IPS DF 6.9 (cell line): ENCODE data around the gene MGAT3.

Source experiments
- DNase-seq: peaks from one replicate; pipeline ENCODE4 v3.0.0-alpha.2; 2013; ENCODE audit warnings: low read depth, low spot score
- H3K27ac ChIP-seq: one replicate; pipeline ENCODE4 v1.5.1; 2013; ENCODE audit warnings: low read length, control low read depth
- H3K27me3 ChIP-seq: 2 replicates; pipeline ENCODE4 v1.6.1; 2013; ENCODE audit warnings: mild to moderate bottlenecking, low read length; ENCODE audit not compliant: control insufficient read depth, insufficient read depth
- H3K36me3 ChIP-seq: 2 replicates; pipeline ENCODE4 v1.6.1; 2013; ENCODE audit warnings: low read length; ENCODE audit not compliant: control insufficient read depth, insufficient read depth
- H3K4me1 ChIP-seq: 2 replicates; pipeline ENCODE4 v1.6.1; 2013; ENCODE audit warnings: low read length; ENCODE audit not compliant: control insufficient read depth, insufficient read depth
- H3K4me3 ChIP-seq: 2 replicates; pipeline ENCODE4 v1.5.1; 2013; ENCODE audit warnings: mild to moderate bottlenecking, low read length
- H3K9me3 ChIP-seq: 2 replicates; pipeline ENCODE4 v1.6.1; 2013; ENCODE audit warnings: low read length, inconsistent platforms; ENCODE audit not compliant: control insufficient read depth, insufficient read depth
- WGBS: extraction: QIAGEN DNeasy Blood & Tissue Kit; methylation state at CpG from one replicate; pipeline ENCODE4 v1.1.7; 2013; ENCODE audit warnings: mixed read lengths, missing lambda C conversion rate; ENCODE audit not compliant: insufficient read length, insufficient coverage; 5-methylcytosine and 5-hydroxymethylcytosine counted together

MGAT3 gene

DNA sequence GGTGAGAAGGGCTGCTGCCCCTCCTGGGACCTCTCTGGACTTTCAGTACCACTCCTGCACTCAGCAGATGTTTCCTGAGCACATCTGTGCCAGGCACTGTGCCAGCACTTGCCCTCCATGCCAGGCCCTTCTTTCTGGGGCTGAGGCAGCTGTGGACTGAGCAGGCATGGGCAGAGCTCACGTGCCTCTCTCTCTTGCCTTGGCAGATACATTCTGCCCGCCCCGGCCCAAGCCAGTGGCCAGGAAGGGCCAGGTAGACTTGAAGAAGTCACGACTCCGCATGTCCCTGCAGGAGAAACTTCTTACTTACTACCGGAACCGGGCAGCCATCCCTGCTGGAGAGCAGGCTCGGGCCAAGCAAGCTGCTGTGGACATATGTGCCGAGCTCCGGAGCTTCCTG, 55.2 kb downstream of the MGAT3 start:
- Histone ChIP-seq H3K9me3 (no peaks in the 10 kb centered on the region), H3K4me1 (no peaks in the 10 kb centered on the region), H3K36me3 (peaks cover 33% of the 10 kb centered on the region), H3K4me3 (no peak overlapping the region), H3K27ac (no peak overlapping the region), H3K27me3 (peaks cover 30% of the 10 kb centered on the region)
- DNase-seq, result no peak
- no CpG with 5 or more reads among the region's 10 CpGs for WGBS

GRCh38 chr22:39513791-39514190, 57.0 kb downstream of the MGAT3 start:
- WGBS, result no CpG with 5 or more reads among the region's 18 CpGs
- Histone ChIP-seq H3K27ac (no peak overlapping the region), H3K4me3 (no peak overlapping the region), H3K36me3 (peaks cover 33% of the 10 kb centered on the region), H3K4me1 (0 out of 2 replicates have a peak, but pooled peaks cover 1% of the 10 kb centered on the region), H3K9me3 (no peaks in the 10 kb centered on the region), H3K27me3 (peaks cover 18% of the 10 kb centered on the region)
- no peak for DNase-seq

- Histone ChIP-seq H3K9me3 (no peaks in the 10 kb centered on the region), H3K27me3 (peaks cover 13% of the 10 kb centered on the region), H3K27ac (no peak overlapping the region), H3K4me1 (0 out of 2 replicates have a peak, but pooled peaks cover 3% of the 10 kb centered on the region), H3K36me3 (peaks cover 28% of the 10 kb centered on the region), H3K4me3 (no peak overlapping the region)
- DNase-seq, result no peak
- WGBS, result no CpG with 5 or more reads among the region's 8 CpGs
Measured at GRCh38 chr22:39514373-39514973, 57.7 kb downstream of the MGAT3 start.

DNA sequence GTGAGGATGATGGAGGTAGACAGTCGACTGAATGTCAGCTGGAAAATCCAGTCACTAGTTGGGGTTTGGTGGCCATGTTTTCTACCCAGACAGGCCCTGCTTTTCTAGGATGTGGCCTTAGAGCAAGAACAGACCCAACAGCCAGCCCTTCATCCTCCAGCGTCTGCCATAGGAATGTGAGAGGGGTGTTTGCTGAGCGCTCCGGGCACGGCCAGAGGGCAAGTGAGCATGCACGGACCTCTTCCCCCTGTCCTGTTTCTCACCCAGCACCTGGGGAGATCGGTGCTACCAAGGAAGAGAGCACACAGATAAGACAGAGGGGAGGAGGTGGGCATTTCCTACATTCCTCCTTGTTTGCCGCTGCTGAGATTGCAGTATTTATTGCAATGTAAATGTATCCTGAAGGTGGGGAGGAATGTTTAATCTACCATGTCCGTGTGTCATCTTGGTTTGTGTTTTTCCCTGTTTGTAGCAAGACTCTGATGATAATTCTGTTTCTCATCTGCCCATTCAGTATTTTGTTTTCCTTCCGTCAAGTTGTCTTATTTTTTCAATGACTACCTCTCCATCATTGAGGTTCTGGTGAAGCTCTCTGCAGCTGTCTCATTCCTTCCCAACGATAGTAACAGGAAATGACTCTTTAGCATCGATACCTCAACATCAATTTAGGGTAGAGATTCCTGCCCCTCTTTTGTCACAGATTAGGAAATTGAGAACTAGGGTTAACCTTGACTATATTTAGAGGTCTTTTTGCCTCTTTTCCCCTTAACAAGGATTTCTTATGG, 58.6 kb downstream of the MGAT3 start:
- Histone ChIP-seq H3K27me3 (peaks cover 10% of the 10 kb centered on the region), H3K4me3 (no peak overlapping the region), H3K27ac (no peak overlapping the region), H3K36me3 (peaks cover 28% of the 10 kb centered on the region), H3K9me3 (no peaks in the 10 kb centered on the region), H3K4me1 (0 out of 2 replicates have a peak, but pooled peaks cover 3% of the 10 kb centered on the region)
- WGBS, result no CpG with 5 or more reads among the region's 12 CpGs
- DNase-seq, result no peak

- no peaks in the 10 kb centered on the region for H3K27me3 ChIP-seq
- H3K4me3 ChIP-seq, result no peak overlapping the region
- H3K36me3 ChIP-seq, result peaks cover 29% of the 10 kb centered on the region
- H3K9me3 ChIP-seq, result no peaks in the 10 kb centered on the region
- 0 out of 2 replicates have a peak, but pooled peaks cover 3% of the 10 kb centered on the region for H3K4me1 ChIP-seq
- DNase-seq, result no peak
- H3K27ac ChIP-seq, result no peak overlapping the region
- no CpG with 5 or more reads among the region's 3 CpGs for WGBS
Measured at GRCh38 chr22:39517470-39517869, 60.7 kb downstream of the MGAT3 start.

DNA sequence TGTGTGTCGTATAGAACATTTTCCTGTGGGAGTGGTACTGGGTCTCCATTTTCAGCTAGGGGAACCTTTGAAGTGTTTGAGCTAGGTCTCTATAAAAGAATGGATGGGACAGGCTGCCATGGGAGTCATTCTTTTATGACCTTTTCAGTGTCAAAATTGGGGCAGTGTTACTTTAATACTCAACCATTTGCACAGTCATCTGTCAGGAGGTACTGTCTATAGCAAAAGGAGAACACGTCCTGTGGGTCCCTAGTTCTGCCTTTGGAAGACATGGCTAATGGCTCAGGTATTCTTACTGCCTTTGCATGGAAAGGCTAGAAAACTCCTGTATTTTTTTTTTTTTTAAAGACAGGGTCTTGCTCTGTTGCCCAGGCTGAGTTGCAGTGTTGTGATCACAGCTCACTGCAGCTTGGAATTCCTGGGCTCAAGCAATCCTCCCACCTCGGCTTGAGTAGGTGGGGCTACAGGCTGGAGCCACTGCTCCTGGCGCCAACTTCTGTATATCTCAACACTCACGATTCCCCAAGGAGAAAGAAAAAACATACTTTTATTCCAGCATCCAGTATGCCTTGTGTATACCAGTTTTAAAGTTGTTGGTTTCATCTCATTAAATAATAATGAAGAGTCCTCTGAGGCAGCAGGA, 61.5 kb downstream of the MGAT3 start:
- Histone ChIP-seq H3K36me3 (peaks cover 36% of the 10 kb centered on the region), H3K27me3 (no peaks in the 10 kb centered on the region), H3K4me1 (0 out of 2 replicates have a peak, but pooled peaks cover 3% of the 10 kb centered on the region), H3K9me3 (no peaks in the 10 kb centered on the region), H3K27ac (no peak overlapping the region), H3K4me3 (no peak overlapping the region)
- no CpG with 5 or more reads among the region's 5 CpGs for WGBS
- no peak for DNase-seq

DNA sequence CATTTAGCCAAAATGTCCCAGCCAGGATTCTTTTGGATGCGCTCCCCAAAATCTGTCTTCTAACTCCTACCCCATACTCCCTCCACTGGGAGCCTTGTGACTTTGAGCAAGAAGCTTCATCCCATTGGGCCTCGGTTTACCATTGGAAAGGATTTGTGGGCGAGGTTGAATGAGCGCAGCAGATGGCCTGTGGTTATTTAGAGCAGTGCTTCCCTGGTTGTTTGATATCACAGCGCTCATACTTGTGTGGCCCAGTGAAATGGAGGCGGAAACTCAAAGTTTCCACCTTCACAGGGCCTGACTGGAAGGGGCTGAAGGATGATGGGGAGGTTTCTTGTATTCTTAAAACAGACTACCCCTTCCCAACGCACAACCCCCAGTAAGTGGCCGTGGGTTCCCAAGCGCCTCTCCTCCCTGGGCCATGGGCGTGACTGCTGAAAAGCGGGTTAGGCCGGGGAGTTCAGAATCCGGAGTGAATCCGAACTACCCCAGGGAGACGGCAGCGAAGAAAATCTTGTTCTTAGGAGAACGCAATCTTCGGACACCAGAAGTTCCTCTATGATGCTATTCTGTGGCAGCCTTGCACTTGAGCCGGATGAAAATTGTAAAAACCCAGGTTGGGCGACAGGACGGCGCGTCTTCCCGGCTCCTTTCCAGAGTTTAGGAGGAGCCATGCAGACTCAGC, 62.3 kb downstream of the MGAT3 start:
- no peaks in the 10 kb centered on the region for H3K9me3 ChIP-seq
- no CpG with 5 or more reads among the region's 24 CpGs for whole genome bisulfite sequencing
- no peak for DNase-seq

GRCh38 chr22:39519681-39520225, 62.9 kb downstream of the MGAT3 start:
- H3K9me3 ChIP-seq, result no peaks in the 10 kb centered on the region
- H3K36me3 ChIP-seq, result peaks cover 35% of the 10 kb centered on the region
- DNase-seq, result peak; percentile 96

More for the DNA sequence above, 62.3 kb downstream of the MGAT3 start:
- no peak overlapping the region for H3K27ac ChIP-seq
- H3K4me1 ChIP-seq, result 0 out of 2 replicates have a peak, but pooled peaks cover 5% of the 10 kb centered on the region
- H3K27me3 ChIP-seq, result no peaks in the 10 kb centered on the region
- peak overlapping the region; percentile 66; the same call in 1 of the 2 replicates for H3K4me3 ChIP-seq
- peaks cover 31% of the 10 kb centered on the region for H3K36me3 ChIP-seq

DNA sequence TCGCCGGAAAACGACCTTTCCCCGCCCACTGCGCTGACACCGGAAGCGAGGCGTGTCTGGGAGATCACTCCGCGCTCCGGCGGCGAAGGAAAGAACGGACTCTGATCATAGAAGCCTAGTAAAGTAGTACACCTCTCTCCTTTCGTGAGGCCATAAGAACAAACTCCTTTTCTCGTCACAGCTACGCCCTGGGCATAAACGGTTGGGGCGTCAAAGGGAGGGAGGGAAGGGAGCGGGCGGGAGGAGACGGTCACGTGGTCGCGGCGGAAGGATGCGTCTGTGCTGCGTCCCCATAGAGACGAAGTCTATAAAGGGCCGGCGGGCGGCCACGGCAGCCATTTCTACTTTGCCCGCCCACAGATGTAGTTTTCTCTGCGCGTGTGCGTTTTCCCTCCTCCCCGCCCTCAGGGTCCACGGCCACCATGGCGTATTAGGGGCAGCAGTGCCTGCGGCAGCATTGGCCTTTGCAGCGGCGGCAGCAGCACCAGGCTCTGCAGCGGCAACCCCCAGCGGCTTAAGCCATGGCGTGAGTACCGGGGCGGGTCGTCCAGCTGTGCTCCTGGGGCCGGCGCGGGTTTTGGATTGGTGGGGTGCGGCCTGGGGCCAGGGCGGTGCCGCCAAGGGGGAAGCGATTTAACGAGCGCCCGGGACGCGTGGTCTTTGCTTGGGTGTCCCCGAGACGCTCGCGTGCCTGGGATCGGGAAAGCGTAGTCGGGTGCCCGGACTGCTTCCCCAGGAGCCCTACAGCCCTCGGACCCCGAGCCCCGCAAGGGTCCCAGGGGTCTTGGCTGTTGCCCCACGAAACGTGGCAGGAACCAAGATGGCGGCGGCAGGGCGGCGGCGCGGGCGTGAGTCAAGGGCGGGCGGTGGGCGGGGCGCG, 63.7 kb downstream of the MGAT3 start, which contains the start of gene ATF4:
Gene ATF4, plus strand, starts transcription at position 337 of the 880 bp plus-strand sequence. CDS start 884 bp downstream, outside the sequence.
- no CpG with 5 or more reads among the region's 86 CpGs for WGBS
- peak within 1 kb of the TSS; percentile 97 for H3K4me3 ChIP-seq
- H3K9me3 ChIP-seq, result no peaks in the 10 kb centered on the region
- no peaks in the 10 kb centered on the region for H3K27me3 ChIP-seq
- H3K4me1 ChIP-seq, result 0 out of 2 replicates have a peak, but pooled peaks cover 5% of the 10 kb centered on the region
- no peak for DNase-seq
- H3K27ac ChIP-seq, result no peak within 1 kb of the TSS
- peaks cover 28% of the 10 kb centered on the region for H3K36me3 ChIP-seq

More at GRCh38 chr22:39519681-39520225, 62.9 kb downstream of the MGAT3 start:
- H3K4me3 ChIP-seq, result peak overlapping the region; percentile 97; the same call in 1 of the 2 replicates
- H3K4me1 ChIP-seq, result 0 out of 2 replicates have a peak, but pooled peaks cover 5% of the 10 kb centered on the region
- no CpG with 5 or more reads among the region's 47 CpGs for WGBS
- H3K27ac ChIP-seq, result no peak overlapping the region
- H3K27me3 ChIP-seq, result no peaks in the 10 kb centered on the region
